Mucosa of rectum (tissue), 2 donors: ENCODE measurements around the gene SIGLEC1.

Source experiments
- H3K27ac ChIP-seq, 2 donors: one replicate each; pipeline ENCODE4 v1.7.0; 2013; ENCODE audit warnings: inconsistent platforms in 2 of 2, low read depth in 2 of 2, low read length in 2 of 2
- H3K27me3 ChIP-seq, 2 donors: one replicate each; pipeline ENCODE4 v1.7.0; 2013; ENCODE audit warnings: low read length in 2 of 2; ENCODE audit not compliant: control insufficient read depth in 2 of 2, insufficient read depth in 2 of 2
- H3K36me3 ChIP-seq, 2 donors: one replicate each; pipeline ENCODE4 v1.7.0; 2013; ENCODE audit warnings: low read length in 2 of 2; ENCODE audit not compliant: control insufficient read depth in 2 of 2, insufficient read depth in 2 of 2
- H3K4me1 ChIP-seq, 2 donors: one replicate each; pipeline ENCODE4 v1.7.0; 2013; ENCODE audit warnings: low read length in 2 of 2, mild to moderate bottlenecking in 1 of 2; ENCODE audit not compliant: control insufficient read depth in 2 of 2, insufficient read depth in 2 of 2
- H3K4me3 ChIP-seq, 2 donors: one replicate each; pipeline ENCODE4 v1.7.0; 2013; ENCODE audit warnings: low read length in 2 of 2
- H3K9ac ChIP-seq, 2 donors: one replicate each; pipeline ENCODE4 v1.7.0; 2013; ENCODE audit warnings: low read length in 2 of 2, low read depth in 1 of 2, mild to moderate bottlenecking in 1 of 2
- H3K9me3 ChIP-seq, 2 donors: one replicate each; pipeline ENCODE4 v1.7.0; 2013; ENCODE audit warnings: low read length in 2 of 2; ENCODE audit not compliant: control insufficient read depth in 2 of 2
- donor health status: healthy.
- donor health status: Normal muscosa, but diverticular disease.

Gene SIGLEC1

GRCh38 chr20:3663031-3663701 lies 49.2 kb downstream of the SIGLEC1 start, which contains the start of gene GFRA4:
GFRA4 (minus strand) TSS chr20:3663399; CDS start chr20:3663399, 0 bp downstream.
- Histone ChIP-seq H3K36me3 (no peaks in the 10 kb centered on the region), H3K4me1 (no peaks in the 10 kb centered on the region), H3K4me3 (no peak within 1 kb of the TSS), H3K9ac (no peak within 1 kb of the TSS), H3K27me3 (peaks cover 13 to 19% of the 10 kb centered on the region in 2 donors), H3K27ac (no peak within 1 kb of the TSS), H3K9me3 (no peaks in the 10 kb centered on the region)
